ENCODE data around the gene PNPLA2.

PNPLA2 gene

DNA sequence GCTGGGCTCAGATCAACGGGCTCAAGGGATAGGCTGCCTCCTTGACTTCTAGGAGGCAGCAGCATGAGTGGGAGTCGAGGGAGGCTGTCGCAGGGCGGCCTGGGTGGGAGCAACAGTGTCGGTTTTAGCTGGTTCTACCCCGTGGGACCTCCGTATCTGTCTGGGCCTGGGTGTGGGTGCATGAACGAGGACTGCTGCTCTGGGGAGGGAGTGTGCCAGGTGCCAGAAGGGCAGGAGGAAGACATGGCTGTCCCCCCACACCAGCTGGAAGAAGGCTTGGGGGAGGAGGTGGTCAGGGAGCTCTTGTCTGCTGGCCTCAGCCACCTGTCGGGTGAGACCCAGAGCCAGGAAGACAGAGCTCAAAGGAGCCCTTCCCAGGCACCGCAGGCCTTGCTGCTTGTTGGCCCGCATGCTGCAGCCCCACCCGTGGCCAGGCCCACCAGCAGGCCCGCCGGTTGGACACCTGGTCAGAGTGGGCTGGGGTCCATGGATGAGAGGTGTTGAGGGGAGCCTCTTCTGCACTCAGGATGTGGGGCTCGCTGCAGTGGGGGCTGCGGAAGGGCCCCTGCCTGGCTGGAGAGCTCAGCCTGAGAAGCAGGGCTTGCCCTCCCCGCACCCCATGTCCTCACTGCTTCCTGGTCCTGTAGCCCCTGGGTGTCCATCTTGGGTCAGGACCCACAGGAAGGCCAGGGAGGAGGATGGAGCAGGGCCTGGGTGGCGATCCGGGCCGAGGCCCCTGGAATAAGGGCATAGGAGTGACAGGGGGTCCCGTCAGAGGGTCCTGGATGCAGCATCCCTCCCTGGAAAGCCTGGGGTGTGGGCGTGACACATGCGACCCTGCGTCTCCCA lies 32.3 kb upstream of the PNPLA2 start:
- no peak for DNase-seq

- DNase-seq, result no peak
Measured at GRCh38 chr11:787084-787675, 31.5 kb upstream of the PNPLA2 start.

DNA sequence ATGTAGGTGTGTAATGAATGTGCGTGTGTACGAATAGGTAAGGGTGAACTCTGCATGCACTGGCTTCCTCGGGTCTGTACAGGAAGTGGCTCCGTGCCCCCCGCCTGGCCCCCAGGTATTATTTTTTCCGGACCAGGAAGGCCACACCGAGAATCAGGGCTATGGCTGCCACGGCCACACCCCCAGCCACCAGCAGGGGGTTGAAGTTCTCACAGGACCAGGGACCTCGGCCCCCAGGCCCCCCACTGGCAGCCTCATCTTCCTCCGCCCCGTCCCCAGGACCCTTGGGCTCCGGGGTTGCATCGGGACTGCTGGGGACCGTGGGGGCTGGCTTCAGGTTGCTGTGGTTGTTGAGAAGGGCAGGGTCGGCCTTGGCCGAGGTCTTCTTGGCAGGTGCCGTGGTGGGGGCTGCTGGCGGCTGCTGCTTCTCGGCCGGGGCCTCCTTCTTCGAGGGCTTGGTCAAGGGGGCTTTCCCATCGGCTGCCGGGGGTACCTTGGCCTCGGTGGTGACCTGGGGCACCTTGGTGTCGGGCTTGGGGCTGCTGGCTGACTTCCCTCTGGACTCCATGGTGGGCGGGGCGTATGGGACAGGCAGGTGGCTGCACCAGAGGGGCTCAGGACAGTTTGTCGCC lies 30.6 kb upstream of the PNPLA2 start:
- no peak for DNase-seq

DNA sequence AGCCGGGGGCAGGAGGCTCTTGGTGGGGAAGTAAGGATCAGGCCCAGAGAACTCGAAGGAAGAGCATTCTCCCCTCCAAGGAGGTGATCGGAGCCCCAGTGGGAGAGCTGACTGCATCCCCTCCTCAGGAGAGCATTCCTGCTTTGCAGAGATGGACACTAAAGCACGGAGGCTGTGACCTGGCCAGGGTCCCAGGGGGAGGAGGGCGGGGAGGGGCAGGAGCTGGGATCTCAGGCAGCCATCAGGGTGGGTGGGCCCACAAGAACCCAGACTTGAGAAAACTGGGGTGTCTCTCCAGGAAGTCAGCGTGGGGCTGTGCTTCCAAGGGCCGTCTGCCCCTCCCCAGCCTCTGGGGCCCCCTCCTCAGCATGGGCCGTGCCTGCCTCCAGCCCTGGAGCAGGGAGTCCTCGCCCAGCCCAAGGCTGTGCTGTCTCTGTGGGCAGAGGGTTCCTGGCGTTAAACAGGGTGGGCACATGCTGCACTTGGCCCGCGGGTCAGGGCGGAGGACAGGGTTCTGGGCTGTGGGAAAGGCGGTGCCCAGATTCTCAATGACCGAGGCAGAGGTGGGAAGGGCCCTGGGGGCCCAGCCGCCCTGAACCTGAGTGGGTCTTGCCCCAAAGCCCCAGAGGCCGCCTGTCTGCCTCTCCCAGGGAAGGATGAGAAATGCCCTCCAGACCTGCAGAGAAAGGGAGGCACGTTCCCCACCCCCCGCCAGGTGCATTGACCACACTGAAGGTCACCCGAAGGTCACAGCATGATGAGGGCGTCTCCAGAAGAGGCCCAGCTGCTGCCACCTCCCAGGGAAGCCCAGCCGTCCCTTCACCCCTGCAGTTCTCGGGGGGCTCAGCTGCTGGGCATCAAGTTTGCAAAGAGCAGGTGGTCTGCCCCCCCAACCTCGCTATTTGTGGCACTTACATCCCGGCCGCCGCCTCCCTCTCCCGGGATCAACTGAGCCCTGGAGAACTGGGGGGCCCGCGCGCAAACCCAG lies 29.5 kb upstream of the PNPLA2 start:
- no peak for DNase-seq

DNA sequence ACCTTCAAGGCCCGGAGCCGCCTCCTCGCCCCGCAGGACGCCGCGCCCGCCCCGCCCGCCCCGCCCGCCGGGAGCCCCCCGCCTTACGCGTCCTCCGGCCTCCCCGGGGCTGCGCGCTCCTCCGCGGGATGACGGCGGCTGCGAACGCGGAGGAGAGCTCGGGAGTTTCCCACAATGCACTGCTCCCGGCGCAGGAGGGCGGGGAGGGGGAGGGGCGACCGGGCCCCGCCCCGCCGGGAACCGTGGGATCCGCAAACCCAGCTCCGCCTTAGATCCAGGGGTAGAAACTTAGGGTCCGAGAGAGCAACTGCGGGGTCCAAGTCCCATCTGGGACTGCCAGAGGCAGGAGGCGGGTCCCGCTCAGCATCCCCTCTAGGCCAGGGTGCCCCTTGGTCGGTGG lies 28.8 kb upstream of the PNPLA2 start, which contains the start of gene CEND1:
CEND1 (minus strand) TSS at position 148 of the 400 bp plus-strand sequence. CDS start 1,514 bp downstream, outside the sequence.
- DNase-seq, result no peak

- DNase-seq, result no peak
Measured at GRCh38 chr11:790721-791564, 27.8 kb upstream of the PNPLA2 start.

DNA sequence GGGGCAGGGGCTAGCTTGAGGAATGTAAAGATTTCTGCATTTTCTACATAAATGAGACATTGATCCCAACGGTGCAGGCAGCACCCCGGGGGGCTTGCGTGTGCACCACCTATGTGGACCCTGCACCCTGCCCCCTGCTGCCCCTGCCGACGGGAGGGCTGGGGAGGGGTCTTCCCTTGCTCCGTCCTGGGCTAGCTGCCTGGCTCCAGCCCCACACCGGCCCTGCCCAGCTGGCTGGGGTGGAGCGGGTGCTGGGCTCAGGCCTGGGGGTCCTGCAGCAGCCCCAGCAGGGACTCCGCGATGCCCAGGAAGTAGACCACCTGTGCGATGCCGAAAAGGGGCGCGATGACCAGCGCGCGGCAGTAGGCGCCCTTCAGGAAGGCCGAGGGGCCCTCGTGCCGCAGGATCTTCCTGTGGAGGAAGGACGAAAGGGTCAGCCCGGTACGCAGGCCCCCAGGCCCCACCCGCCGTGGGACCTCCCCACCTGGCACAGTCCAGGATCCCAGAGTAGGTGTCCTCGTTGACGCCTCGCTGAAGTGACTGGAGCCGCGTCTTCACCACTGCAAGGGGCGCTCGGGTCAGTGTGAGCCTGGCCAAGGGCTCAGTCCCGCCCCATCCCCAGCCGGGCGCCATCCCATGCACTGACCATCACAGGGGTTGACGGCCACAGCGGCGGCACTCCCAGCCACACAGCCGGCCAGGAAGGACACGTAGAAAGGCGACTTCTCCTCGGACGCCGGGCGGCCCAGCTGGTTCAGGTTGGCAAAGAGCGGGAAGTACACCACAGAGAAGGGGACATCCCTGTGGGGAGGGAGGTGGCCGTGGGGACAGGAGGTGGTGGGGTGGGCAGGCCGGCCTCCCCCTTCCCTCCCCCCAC lies 26.8 kb upstream of the PNPLA2 start:
- DNase-seq, result no peak

- DNase-seq, result no peak
Measured at GRCh38 chr11:792535-792821, 26.2 kb upstream of the PNPLA2 start.

DNA sequence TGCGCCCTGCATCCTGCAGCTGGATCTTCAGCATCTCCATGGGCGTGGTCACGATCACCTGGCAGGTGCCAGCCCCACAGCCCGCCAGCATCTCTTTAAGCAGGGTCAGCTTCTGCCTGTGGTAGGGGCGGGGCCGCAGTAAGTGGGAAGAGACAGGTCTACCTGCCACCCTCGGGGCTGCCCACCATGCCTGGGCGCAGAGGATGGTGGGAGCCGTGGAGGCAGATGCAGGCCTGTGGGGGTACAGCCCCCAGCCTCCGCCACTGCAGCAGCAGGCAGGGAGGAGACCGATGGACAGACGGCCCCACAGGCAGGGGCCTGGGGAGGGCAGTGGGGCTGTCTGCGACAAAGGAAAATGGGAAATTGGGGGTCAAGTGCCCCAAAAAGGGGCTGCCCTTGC lies 25.8 kb upstream of the PNPLA2 start:
- no peak for DNase-seq

DNA sequence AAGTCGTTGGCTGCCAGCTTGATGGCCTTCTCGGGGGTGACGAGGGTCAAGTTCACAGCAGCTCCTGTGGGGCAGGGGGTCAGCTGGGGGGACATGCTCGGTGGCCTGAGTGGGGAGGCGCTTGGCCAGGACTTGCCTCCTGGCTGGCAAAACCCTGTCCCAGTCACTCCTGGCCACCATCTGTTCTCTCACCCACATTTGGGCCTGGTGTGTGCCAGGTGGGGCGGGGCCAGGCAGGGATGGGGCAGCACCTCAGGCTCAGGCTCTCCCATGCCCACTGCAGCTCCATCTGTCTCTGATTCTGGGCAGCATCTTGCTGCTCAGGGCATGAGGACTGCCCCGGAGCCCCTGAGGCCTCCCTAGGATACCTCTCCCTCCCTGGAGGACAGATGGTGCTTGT lies 25.2 kb upstream of the PNPLA2 start:
- DNase-seq, result no peak

GRCh38 chr11:794013-794765 lies 24.5 kb upstream of the PNPLA2 start:
- DNase-seq, result no peak

DNA sequence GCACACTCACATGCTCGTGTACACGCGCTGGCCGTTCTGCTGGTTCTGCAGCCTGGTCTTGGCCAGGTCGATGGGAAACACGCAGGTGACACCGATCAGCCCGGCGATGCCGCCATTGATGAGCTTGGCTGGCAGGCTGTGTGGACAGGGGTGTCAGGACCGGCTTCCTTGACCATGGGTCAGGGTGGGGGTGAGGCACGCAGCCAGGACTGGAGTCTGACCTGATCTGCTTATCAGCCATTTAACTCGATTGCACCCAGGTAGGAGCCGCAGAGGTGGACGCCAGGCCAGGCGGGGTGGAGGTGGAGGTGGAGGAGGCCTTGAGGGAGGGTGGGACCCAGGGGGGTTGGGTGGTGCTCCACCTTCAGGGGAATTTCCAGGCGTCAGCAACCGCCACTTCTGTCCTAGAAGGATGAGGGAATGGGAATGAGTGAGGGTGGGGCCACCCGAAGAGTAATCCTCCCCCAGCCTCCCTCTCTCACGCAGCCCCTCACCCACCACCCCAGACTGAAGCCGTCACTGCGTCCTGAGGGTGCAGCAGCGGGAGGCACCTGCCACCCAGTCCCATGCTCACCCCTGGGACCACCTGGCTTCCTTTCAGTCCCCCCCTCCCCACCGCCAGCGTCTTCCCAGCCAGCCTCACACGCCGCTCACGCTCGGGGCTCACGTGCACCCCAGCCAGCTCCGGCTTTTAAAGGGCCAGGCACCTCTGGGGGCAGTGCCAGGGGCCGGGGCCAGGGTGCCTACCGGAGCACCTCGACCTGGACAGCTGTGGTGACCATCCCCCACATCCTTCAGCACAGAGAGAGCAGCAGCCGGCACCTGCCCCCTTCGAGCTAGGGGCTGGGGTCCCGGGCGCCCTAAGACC lies 23.7 kb upstream of the PNPLA2 start:
- DNase-seq, result no peak

DNA sequence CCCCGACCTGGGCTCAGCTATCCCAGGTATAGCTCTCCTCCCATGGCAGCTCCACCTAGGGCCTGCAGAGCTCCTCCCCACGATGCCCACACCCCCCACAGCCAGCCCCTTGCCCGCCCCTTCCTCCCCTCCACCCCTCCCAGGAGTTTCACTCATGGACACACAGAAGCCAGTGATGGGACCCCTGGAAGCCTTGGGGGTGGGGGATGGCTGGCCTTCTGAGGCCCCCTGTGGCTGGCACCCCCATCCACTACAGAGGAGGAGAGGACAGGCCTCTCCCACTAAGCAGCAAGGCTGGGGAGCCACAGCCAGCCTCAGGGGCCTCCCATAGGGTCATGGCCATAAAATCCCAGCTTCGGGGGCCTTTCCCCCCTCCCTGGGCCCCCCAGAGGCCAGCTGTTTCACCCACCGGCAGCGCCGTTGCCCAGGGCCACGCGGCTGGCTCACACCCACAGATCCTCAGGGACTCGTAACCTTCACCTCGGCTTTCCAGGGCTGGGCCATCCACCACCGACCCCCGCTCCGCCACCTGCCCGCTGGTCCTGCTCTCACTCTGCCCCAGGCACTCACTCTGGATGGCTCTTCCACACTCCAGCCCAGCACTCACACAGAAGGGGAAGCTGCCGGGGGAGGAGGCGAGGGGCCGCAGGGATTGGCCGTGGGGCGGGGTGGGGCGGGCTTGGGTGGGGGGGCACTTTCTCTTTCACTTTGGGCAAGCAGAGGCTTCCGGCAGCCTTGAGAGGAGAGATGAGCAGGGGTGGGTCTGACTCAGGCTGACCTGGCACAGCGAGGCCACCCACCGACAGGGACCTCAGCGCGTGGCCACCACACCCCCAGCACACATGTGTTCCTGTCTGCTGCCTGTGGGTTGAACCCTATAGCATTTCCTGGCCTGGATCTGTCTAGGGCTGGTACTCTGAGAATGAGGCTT lies 22.8 kb upstream of the PNPLA2 start:
- peak; percentile 53 to 75 (median 60) for DNase-seq

GRCh38 chr11:796565-797295 lies 22.0 kb upstream of the PNPLA2 start:
- no peak for DNase-seq

GRCh38 chr11:797296-798092 lies 21.2 kb upstream of the PNPLA2 start:
- DNase-seq, result peak; percentile 36 to 69 (median 54)

DNA sequence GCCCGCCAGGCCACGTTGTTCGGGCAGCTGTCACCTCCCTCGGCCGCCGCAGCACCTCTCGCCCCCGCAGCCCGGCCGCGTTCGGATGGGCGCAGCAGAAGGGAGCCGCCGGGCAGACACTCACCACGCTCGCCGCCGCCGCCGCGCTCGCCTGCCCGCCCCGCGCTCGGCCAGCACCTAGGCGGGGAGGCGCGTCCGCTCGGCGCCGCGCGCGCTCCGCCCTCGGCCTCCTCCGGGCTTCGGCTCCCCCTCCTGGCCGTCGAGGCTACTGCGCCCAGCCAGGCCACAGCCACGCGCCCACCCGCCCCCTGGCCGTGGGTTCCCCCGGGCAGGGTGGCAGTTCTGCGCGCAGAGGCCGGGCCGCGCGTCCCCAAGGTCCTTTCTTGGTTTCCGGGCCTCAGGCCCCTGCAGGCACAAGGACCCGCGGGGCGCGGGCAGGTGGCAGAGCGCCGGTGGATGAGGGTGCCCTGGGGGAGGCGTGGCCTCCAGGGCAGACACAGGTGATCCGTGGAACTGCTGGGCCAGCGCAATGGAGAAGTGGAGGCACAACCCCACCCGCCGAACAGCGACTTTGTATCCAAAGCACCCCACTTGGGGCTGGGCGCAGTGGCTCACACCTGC lies 20.5 kb upstream of the PNPLA2 start, which contains the start of gene SLC25A22:
SLC25A22 (minus strand) TSS at position 189 of the 621 bp plus-strand sequence. CDS start 3,275 bp downstream, outside the sequence.
- peak; percentile 48 to 82 (median 64) for DNase-seq
